GM23338 (cell line): ENCODE measurements around the gene AOAH. TPM values are rescaled to one million over a fixed set of nuclear protein-coding genes. Genes with fewer than 3 reads are reported as not detected.

Experiments
- ATAC-seq: fragments of 200-7000 bp; cut with Tn5 transposase; 3 replicates; pipeline ENCODE4 v1.9.1; 2020
- DNase-seq: peaks from one replicate; pipeline ENCODE4 v3.0.0-alpha.2; 2015; ENCODE audit warnings: low spot score
- H2AFZ ChIP-seq: fragments of 200-600 bp; sonication (generic); 2 replicates; pipeline ENCODE4 v1.8.0; 2016; ENCODE audit warnings: antibody characterized with exemption, mild to moderate bottlenecking, moderate library complexity
- H3F3A ChIP-seq: fragments of 200-600 bp; sonication (generic); replicated peaks from 2 replicates; pipeline ENCODE4 v1.8.0; 2017; ENCODE audit warnings: antibody characterized with exemption, mixed run types, low read depth
- H3K27ac ChIP-seq: fragments of 200-600 bp; sonication (generic); 2 replicates; pipeline ENCODE4 v1.6.1; 2016; ENCODE audit warnings: low read depth
- H3K27me3 ChIP-seq: fragments of 200-600 bp; sonication (generic); 2 replicates; pipeline ENCODE4 v1.8.0; 2016; ENCODE audit warnings: mild to moderate bottlenecking, mixed run types, moderate library complexity; ENCODE audit not compliant: insufficient read depth
- H3K36me3 ChIP-seq: fragments of 200-600 bp; sonication (generic); 2 replicates; pipeline ENCODE4 v1.8.0; 2016; ENCODE audit warnings: mild to moderate bottlenecking; ENCODE audit not compliant: insufficient read depth
- H3K4me1 ChIP-seq: fragments of 200-600 bp; sonication (generic); 2 replicates; pipeline ENCODE4 v1.8.0; 2016; ENCODE audit warnings: mild to moderate bottlenecking, moderate library complexity; ENCODE audit not compliant: insufficient read depth
- H3K4me2 ChIP-seq: fragments of 200-600 bp; sonication (generic); 2 replicates; pipeline ENCODE4 v1.7.1; 2017; ENCODE audit warnings: mixed run types
- H3K4me3 ChIP-seq: fragments of 200-600 bp; sonication (generic); 2 replicates; pipeline ENCODE4 v1.6.1; 2016; ENCODE audit warnings: mixed run types
- H3K79me2 ChIP-seq: fragments of 200-600 bp; sonication (generic); replicated peaks from 2 replicates; pipeline ENCODE4 v1.8.0; 2017; ENCODE audit warnings: mild to moderate bottlenecking; ENCODE audit not compliant: insufficient read depth
- H3K9me2 ChIP-seq: fragments of 200-600 bp; sonication (generic); 2 replicates; pipeline ENCODE4 v1.8.0; 2017; ENCODE audit not compliant: insufficient read depth
- H4K20me1 ChIP-seq: fragments of 200-600 bp; sonication (generic); replicated peaks from 2 replicates; pipeline ENCODE4 v1.8.0; 2017; ENCODE audit warnings: mild to moderate bottlenecking; ENCODE audit not compliant: insufficient read depth
- H3K27ac Mint-ChIP-seq: 2 replicates; pipeline ENCODE4 v1.8.0; 2020; ENCODE audit warnings: inconsistent platforms, mild to moderate bottlenecking, moderate library complexity, mixed read lengths
- H3K27me3 Mint-ChIP-seq: 3 replicates; pipeline ENCODE4 v1.8.0; 2022; ENCODE audit warnings: low read depth, mild to moderate bottlenecking, moderate library complexity, mixed read lengths, inconsistent platforms; ENCODE audit not compliant: insufficient read depth, poor library complexity
- H3K36me3 Mint-ChIP-seq: 3 replicates; pipeline ENCODE4 v1.8.0; 2021; ENCODE audit warnings: low read depth, mild to moderate bottlenecking, inconsistent platforms, moderate library complexity, mixed read lengths
- H3K4me1 Mint-ChIP-seq: 3 replicates; pipeline ENCODE4 v1.8.0; 2020; ENCODE audit warnings: mild to moderate bottlenecking, inconsistent platforms, mixed read lengths
- H3K4me3 Mint-ChIP-seq: 3 replicates; pipeline ENCODE4 v1.8.0; 2021; ENCODE audit warnings: moderate library complexity, mild to moderate bottlenecking, inconsistent platforms, mixed read lengths
- H3K9me3 Mint-ChIP-seq: 3 replicates; pipeline ENCODE4 v1.8.0; 2020; ENCODE audit warnings: moderate library complexity, mild to moderate bottlenecking, inconsistent platforms, mixed read lengths
- CREB1 ChIP-seq: fragments of 250-450 bp; sonication (Bioruptor Pico); IDR thresholded peaks from 2 replicates; pipeline ENCODE4 v1.5.0; 2020; ENCODE audit warnings: low read depth, mild to moderate bottlenecking, moderate library complexity
- EZH2 ChIP-seq: fragments of 200-600 bp; sonication (generic); IDR thresholded peaks from one replicate; pipeline ENCODE4 v1.8.0; 2017; ENCODE audit warnings: antibody characterized with exemption, mild to moderate bottlenecking, low read depth; ENCODE audit not compliant: unreplicated experiment
- JUNB ChIP-seq: IDR thresholded peaks from one replicate; pipeline ENCODE4 v1.6.1; 2016; ENCODE audit warnings: antibody characterized with exemption; ENCODE audit not compliant: unreplicated experiment
- NANOG ChIP-seq: IDR thresholded peaks from 2 replicates; pipeline ENCODE4 v1.6.1; 2016; ENCODE audit warnings: antibody characterized with exemption, borderline replicate concordance
- POLR2AphosphoS5 ChIP-seq: IDR thresholded peaks from 2 replicates; pipeline ENCODE4 v1.6.1; 2016; ENCODE audit warnings: antibody characterized with exemption, low read depth
- STAT1 ChIP-seq: IDR thresholded peaks from one replicate; pipeline ENCODE4 v1.6.1; 2016; ENCODE audit warnings: antibody characterized with exemption; ENCODE audit not compliant: unreplicated experiment
- ZNF114 ChIP-seq: fragments of 250-450 bp; sonication (Bioruptor Pico); IDR thresholded peaks from 2 replicates; pipeline ENCODE4 v1.5.0; 2020; ENCODE audit warnings: mild to moderate bottlenecking, moderate library complexity
- ZNF331 ChIP-seq: fragments of 250-450 bp; sonication (Bioruptor Pico); IDR thresholded peaks from 2 replicates; pipeline ENCODE4 v1.5.0; 2020; ENCODE audit warnings: low read depth, mild to moderate bottlenecking, moderate library complexity
- polyA plus RNA-seq: library from polyadenylated mRNA; unstranded; fragments of >200 nt; fragmentation: Nextera tagmentation; extraction: Ambion mirVana; gene quantifications from 2 replicates; pipeline ENCODE4 v1.2.1, GENCODE V29; 2016
- total RNA-seq: library from RNA; depleted of rRNA; stranded (reverse); fragments of >200 nt; shearing (Covaris generic); gene quantifications from 2 replicates; pipeline ENCODE4 v1.2.3, GENCODE V29; 2014
- TF ChIP-seq, protein P1 (sequence below): IDR thresholded peaks from one replicate; pipeline ENCODE4 v1.6.1; 2018; ENCODE audit warnings: antibody characterized with exemption; ENCODE audit not compliant: unreplicated experiment
- TF ChIP-seq, protein P2 (sequence below): fragments of 250-450 bp; sonication (Bioruptor Pico); IDR thresholded peaks from 2 replicates; pipeline ENCODE4 v1.5.0; 2020; ENCODE audit warnings: mild to moderate bottlenecking, moderate library complexity
- TF ChIP-seq, protein P3 (sequence below), 2 experiments: fragments of 200-600 bp in 1 of 2; sonication (generic) in 1 of 2; conservative IDR thresholded peaks; 2 replicates each; pipeline versions ENCODE4 v1.5.1 to v1.6.1; 2016 to 2017; ENCODE audit warnings: antibody characterized with exemption in 2 of 2, low read depth in 2 of 2, mild to moderate bottlenecking in 2 of 2, moderate library complexity in 1 of 2
- TF ChIP-seq, protein P4 (sequence below): IDR thresholded peaks from 2 replicates; pipeline ENCODE4 v1.6.1; 2016; ENCODE audit warnings: antibody characterized with exemption

AOAH gene
- total and polyA plus RNA-seq, 2 experiments from 2014 or later, result not detected

DNA sequence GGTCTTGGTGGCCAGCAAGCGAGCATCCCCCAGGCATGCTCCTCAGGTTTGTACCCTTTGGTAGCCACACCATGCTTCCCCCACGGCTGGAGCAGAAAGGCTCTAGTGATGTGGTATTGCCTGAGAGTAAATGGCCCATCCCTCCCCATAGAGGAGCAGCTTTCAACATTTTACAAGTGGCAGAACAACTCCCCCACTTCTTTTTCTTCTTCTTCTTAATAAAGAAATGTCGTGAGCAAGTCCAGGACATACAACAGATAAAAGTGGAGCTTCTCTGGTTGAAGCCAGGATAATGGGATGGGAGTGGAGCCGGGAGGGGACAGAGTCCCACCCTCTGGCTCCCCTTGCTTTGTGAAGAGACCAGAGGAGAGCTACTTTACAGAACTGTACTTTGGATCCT, 203.2 kb downstream of the AOAH start:
- Mint-ChIP-seq H3K9me3 (no peaks in the 10 kb centered on the region), H3K27me3 (no peaks in the 10 kb centered on the region), H3K36me3 (no peaks in the 10 kb centered on the region), H3K4me1 (peaks cover 10% of the 10 kb centered on the region), H3K27ac (no peak overlapping the region), H3K4me3 (no peak overlapping the region)
- no peak for ATAC-seq
- H3F3A ChIP-seq, result no peaks in the 10 kb centered on the region
- no peaks in the 10 kb centered on the region for H4K20me1 ChIP-seq
- no peak overlapping the region; the same call in 1 of the 2 replicates for H2AFZ ChIP-seq
- no peak overlapping the region for H3K27ac ChIP-seq
- no peaks in the 10 kb centered on the region; the same call in 1 of the 2 replicates for H3K4me1 ChIP-seq
- TF ChIP-seq, protein P1, sequence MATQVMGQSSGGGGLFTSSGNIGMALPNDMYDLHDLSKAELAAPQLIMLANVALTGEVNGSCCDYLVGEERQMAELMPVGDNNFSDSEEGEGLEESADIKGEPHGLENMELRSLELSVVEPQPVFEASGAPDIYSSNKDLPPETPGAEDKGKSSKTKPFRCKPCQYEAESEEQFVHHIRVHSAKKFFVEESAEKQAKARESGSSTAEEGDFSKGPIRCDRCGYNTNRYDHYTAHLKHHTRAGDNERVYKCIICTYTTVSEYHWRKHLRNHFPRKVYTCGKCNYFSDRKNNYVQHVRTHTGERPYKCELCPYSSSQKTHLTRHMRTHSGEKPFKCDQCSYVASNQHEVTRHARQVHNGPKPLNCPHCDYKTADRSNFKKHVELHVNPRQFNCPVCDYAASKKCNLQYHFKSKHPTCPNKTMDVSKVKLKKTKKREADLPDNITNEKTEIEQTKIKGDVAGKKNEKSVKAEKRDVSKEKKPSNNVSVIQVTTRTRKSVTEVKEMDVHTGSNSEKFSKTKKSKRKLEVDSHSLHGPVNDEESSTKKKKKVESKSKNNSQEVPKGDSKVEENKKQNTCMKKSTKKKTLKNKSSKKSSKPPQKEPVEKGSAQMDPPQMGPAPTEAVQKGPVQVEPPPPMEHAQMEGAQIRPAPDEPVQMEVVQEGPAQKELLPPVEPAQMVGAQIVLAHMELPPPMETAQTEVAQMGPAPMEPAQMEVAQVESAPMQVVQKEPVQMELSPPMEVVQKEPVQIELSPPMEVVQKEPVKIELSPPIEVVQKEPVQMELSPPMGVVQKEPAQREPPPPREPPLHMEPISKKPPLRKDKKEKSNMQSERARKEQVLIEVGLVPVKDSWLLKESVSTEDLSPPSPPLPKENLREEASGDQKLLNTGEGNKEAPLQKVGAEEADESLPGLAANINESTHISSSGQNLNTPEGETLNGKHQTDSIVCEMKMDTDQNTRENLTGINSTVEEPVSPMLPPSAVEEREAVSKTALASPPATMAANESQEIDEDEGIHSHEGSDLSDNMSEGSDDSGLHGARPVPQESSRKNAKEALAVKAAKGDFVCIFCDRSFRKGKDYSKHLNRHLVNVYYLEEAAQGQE, result no peak
- TF ChIP-seq POLR2AphosphoS5 (no peak), NANOG (no peak), ZNF331 (CRISPR knock-in tag) (no peak), EZH2 (no peak), STAT1 (no peak), JUNB (no peak), ZNF114 (CRISPR knock-in tag) (no peak), CREB1 (CRISPR knock-in tag) (no peak)
- TF ChIP-seq, protein P2, sequence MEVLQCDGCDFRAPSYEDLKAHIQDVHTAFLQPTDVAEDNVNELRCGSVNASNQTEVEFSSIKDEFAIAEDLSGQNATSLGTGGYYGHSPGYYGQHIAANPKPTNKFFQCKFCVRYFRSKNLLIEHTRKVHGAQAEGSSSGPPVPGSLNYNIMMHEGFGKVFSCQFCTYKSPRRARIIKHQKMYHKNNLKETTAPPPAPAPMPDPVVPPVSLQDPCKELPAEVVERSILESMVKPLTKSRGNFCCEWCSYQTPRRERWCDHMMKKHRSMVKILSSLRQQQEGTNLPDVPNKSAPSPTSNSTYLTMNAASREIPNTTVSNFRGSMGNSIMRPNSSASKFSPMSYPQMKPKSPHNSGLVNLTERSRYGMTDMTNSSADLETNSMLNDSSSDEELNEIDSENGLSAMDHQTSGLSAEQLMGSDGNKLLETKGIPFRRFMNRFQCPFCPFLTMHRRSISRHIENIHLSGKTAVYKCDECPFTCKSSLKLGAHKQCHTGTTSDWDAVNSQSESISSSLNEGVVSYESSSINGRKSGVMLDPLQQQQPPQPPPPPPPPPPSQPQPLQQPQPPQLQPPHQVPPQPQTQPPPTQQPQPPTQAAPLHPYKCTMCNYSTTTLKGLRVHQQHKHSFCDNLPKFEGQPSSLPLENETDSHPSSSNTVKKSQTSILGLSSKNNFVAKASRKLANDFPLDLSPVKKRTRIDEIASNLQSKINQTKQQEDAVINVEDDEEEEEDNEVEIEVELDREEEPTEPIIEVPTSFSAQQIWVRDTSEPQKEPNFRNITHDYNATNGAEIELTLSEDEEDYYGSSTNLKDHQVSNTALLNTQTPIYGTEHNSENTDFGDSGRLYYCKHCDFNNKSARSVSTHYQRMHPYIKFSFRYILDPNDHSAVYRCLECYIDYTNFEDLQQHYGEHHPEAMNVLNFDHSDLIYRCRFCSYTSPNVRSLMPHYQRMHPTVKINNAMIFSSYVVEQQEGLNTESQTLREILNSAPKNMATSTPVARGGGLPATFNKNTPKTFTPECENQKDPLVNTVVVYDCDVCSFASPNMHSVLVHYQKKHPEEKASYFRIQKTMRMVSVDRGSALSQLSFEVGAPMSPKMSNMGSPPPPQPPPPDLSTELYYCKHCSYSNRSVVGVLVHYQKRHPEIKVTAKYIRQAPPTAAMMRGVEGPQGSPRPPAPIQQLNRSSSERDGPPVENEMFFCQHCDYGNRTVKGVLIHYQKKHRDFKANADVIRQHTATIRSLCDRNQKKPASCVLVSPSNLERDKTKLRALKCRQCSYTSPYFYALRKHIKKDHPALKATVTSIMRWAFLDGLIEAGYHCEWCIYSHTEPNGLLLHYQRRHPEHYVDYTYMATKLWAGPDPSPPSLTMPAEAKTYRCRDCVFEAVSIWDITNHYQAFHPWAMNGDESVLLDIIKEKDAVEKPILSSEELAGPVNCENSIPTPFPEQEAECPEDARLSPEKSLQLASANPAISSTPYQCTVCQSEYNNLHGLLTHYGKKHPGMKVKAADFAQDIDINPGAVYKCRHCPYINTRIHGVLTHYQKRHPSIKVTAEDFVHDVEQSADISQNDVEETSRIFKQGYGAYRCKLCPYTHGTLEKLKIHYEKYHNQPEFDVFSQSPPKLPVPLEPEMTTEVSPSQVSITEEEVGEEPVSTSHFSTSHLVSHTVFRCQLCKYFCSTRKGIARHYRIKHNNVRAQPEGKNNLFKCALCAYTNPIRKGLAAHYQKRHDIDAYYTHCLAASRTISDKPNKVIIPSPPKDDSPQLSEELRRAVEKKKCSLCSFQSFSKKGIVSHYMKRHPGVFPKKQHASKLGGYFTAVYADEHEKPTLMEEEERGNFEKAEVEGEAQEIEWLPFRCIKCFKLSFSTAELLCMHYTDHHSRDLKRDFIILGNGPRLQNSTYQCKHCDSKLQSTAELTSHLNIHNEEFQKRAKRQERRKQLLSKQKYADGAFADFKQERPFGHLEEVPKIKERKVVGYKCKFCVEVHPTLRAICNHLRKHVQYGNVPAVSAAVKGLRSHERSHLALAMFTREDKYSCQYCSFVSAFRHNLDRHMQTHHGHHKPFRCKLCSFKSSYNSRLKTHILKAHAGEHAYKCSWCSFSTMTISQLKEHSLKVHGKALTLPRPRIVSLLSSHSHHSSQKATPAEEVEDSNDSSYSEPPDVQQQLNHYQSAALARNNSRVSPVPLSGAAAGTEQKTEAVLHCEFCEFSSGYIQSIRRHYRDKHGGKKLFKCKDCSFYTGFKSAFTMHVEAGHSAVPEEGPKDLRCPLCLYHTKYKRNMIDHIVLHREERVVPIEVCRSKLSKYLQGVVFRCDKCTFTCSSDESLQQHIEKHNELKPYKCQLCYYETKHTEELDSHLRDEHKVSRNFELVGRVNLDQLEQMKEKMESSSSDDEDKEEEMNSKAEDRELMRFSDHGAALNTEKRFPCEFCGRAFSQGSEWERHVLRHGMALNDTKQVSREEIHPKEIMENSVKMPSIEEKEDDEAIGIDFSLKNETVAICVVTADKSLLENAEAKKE (CRISPR knock-in tag), result no peak
- TF ChIP-seq, protein P3, sequence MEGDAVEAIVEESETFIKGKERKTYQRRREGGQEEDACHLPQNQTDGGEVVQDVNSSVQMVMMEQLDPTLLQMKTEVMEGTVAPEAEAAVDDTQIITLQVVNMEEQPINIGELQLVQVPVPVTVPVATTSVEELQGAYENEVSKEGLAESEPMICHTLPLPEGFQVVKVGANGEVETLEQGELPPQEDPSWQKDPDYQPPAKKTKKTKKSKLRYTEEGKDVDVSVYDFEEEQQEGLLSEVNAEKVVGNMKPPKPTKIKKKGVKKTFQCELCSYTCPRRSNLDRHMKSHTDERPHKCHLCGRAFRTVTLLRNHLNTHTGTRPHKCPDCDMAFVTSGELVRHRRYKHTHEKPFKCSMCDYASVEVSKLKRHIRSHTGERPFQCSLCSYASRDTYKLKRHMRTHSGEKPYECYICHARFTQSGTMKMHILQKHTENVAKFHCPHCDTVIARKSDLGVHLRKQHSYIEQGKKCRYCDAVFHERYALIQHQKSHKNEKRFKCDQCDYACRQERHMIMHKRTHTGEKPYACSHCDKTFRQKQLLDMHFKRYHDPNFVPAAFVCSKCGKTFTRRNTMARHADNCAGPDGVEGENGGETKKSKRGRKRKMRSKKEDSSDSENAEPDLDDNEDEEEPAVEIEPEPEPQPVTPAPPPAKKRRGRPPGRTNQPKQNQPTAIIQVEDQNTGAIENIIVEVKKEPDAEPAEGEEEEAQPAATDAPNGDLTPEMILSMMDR (conservative IDR thresholded peaks at IDR 0.05; ENCODE audit: low read depth in 2 of 2), result no peak
- TF ChIP-seq, protein P4, sequence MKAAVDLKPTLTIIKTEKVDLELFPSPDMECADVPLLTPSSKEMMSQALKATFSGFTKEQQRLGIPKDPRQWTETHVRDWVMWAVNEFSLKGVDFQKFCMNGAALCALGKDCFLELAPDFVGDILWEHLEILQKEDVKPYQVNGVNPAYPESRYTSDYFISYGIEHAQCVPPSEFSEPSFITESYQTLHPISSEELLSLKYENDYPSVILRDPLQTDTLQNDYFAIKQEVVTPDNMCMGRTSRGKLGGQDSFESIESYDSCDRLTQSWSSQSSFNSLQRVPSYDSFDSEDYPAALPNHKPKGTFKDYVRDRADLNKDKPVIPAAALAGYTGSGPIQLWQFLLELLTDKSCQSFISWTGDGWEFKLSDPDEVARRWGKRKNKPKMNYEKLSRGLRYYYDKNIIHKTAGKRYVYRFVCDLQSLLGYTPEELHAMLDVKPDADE, result no peak
- no peaks in the 10 kb centered on the region for H3K79me2 ChIP-seq
- no peaks in the 10 kb centered on the region for H3K36me3 ChIP-seq
- no peak overlapping the region for H3K4me3 ChIP-seq
- H3K4me2 ChIP-seq, result no peak overlapping the region
- no peaks in the 10 kb centered on the region for H3K27me3 ChIP-seq
- H3K9me2 ChIP-seq, result peaks cover 4% of the 10 kb centered on the region; the same call in 1 of the 2 replicates
- no peak for DNase-seq
